Measurements from ENCODE around the gene CHRNA4. TPM values are rescaled to one million over a fixed set of nuclear protein-coding genes. Genes with fewer than 3 reads are reported as not detected.

Gene CHRNA4
- total and polyA plus RNA-seq, 2 of the 4 experiments (the other 2 are of a cell fraction) = not detected

DNA sequence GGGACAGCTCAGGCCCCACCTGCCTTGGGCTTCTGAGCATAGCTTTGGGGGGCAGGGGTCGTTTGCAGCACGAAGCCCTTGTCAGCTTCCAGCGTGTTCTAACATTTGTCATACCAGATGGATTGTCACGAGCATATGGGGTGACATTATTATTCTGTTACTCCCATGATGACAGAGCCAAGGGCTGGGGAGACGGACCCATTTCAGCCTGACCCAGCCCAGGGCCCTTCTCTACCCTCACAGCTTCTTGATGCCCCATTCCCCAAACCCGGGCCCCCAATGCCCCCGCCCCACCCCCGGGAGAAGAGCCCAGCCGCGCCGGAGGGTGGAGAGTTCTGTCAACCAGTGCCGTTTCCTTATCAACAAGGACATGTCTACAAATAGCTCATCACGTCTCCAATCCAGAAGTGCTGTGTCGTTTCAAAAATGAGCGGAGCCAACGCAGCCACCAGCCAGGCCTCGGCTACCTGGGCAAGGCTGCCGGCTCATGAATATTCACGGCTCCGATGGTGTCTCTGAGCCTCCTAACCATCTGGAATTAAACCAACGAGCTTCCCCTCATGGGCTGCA, 9.6 kb upstream of the CHRNA4 start:
- no peaks in the 10 kb centered on the region for H3K79me1 ChIP-seq (ENCODE audit: low read depth in 1 of 2, low read length in 2 of 2)
- ATAC-seq (ENCODE audit: low read depth) = no peak

More for the DNA sequence above, 9.6 kb upstream of the CHRNA4 start:
- ChIA-PET POLR2A (ENCODE audit: unreplicated experiment) (no interaction called here), CTCF (no interaction called here)
- no peaks in the 10 kb centered on the region for H3K9me1 ChIP-seq (ENCODE audit: insufficient read depth, low read length)
- H3K14ac ChIP-seq (replicated peaks; ENCODE audit: low read depth, low read length) = no peak overlapping the region
- intact Hi-C loops (cut with micrococcal nuclease) (no loop called here), in situ Hi-C loops (cut with MboI; ENCODE audit: low sequenced_read_pairs) (no loop called here), dilution Hi-C loops (cut with HindIII; ENCODE audit: low sequenced_read_pairs, unreplicated experiment) (no loop called here)
- no peak overlapping the region for H2BK5ac ChIP-seq (ENCODE audit: low read depth, low read length, poor library complexity, severe bottlenecking)
- DNase-seq = no peak
- no peaks in the 10 kb centered on the region for H3K4me1 ChIP-seq (ENCODE audit: control insufficient read depth, insufficient read depth, low read length)
- no peaks in the 10 kb centered on the region for H3K9me3 ChIP-seq (ENCODE audit: control insufficient read depth, insufficient read depth, low read length)
- H3K4ac ChIP-seq (ENCODE audit: low read depth, low read length) = no peak overlapping the region
- TF ChIP-seq, protein P1, sequence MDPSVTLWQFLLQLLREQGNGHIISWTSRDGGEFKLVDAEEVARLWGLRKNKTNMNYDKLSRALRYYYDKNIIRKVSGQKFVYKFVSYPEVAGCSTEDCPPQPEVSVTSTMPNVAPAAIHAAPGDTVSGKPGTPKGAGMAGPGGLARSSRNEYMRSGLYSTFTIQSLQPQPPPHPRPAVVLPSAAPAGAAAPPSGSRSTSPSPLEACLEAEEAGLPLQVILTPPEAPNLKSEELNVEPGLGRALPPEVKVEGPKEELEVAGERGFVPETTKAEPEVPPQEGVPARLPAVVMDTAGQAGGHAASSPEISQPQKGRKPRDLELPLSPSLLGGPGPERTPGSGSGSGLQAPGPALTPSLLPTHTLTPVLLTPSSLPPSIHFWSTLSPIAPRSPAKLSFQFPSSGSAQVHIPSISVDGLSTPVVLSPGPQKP (IDR thresholded peaks at IDR 0.05; ENCODE audit: borderline replicate concordance, low read depth, low read length) = no peak
- TF ChIP-seq MXI1 (IDR thresholded peaks at IDR 0.05; ENCODE audit: borderline replicate concordance, low read depth, low read length) = no peak
- TF ChIP-seq MAFK (IDR thresholded peaks at IDR 0.05; ENCODE audit: low read depth, low read length) = no peak
- no peak for TF ChIP-seq MAZ (IDR thresholded peaks at IDR 0.05; ENCODE audit: borderline replicate concordance, low read depth, low read length)
- TF ChIP-seq BHLHE40 (IDR thresholded peaks at IDR 0.05; ENCODE audit: low read depth, low read length) = no peak
- TF ChIP-seq RFX5 (IDR thresholded peaks at IDR 0.05; ENCODE audit: low read depth, low read length) = no peak
- no peak for TF ChIP-seq RAD21 (IDR thresholded peaks at IDR 0.05; ENCODE audit: low read length)
- TF ChIP-seq POLR2A (IDR thresholded peaks at IDR 0.05; ENCODE audit: low read depth, low read length) = no peak
- TF ChIP-seq RCOR1 (IDR thresholded peaks at IDR 0.05; ENCODE audit: insufficient replicate concordance, low read length) = no peak
- no peak for TF ChIP-seq CHD1 (IDR thresholded peaks at IDR 0.05; ENCODE audit: low read depth, low read length)
- TF ChIP-seq NFE2L2 (IDR thresholded peaks at IDR 0.05; ENCODE audit: low read depth, low read length) = no peak
- no peak for TF ChIP-seq FOS (IDR thresholded peaks at IDR 0.05; ENCODE audit: low read depth, low read length)
- TF ChIP-seq CEBPB (IDR thresholded peaks at IDR 0.05; ENCODE audit: low read depth, low read length) = no peak
- no peak overlapping the region for H3K9ac ChIP-seq (ENCODE audit: low read depth, low read length)
- no peak overlapping the region for H2BK15ac ChIP-seq (ENCODE audit: low read depth, low read length)
- no peak overlapping the region for H2BK20ac ChIP-seq (ENCODE audit: low read depth, low read length)
- no peak overlapping the region for H3K27ac ChIP-seq (ENCODE audit: insufficient read depth, low read length)
- no peak overlapping the region for H4K5ac ChIP-seq (ENCODE audit: low read depth, low read length)
- H3K4me2 ChIP-seq (ENCODE audit: low read depth, low read length) = no peak overlapping the region
- H4K20me1 ChIP-seq (ENCODE audit: insufficient read depth, low read length) = 0 out of 2 replicates have a peak, but pooled peaks cover 4% of the 10 kb centered on the region
- no TSS peak for BruUV-seq (replicated peaks)
- peaks cover 65% of the 10 kb centered on the region for H3K27me3 ChIP-seq (ENCODE audit: control insufficient read depth, insufficient read depth, low read length)
- no peak overlapping the region for H4K91ac ChIP-seq (ENCODE audit: insufficient read depth, low read depth, low read length)
- no peak overlapping the region for H2BK120ac ChIP-seq (ENCODE audit: low read depth, low read length)
- no peak overlapping the region for H3K56ac ChIP-seq (ENCODE audit: extremely low read depth, insufficient read depth, low read length)
- 17% methylated on average over 4 of the region's 21 CpGs; no CpG with 5 or more reads in 1 of the 2 experiments for WGBS, 2 experiments (ENCODE audit: extremely low coverage in 2 of 2, insufficient read length in 1 of 2)
- no peak overlapping the region for H2AFZ ChIP-seq (replicated peaks; ENCODE audit: low read length, poor library complexity)
- H3K36me3 ChIP-seq (ENCODE audit: control insufficient read depth, insufficient read depth, low read length) = no peaks in the 10 kb centered on the region
- H2AK5ac ChIP-seq (ENCODE audit: low read depth, low read length) = no peak overlapping the region
- H3K4me3 ChIP-seq (ENCODE audit: insufficient read depth, low read depth, low read length) = no peak overlapping the region
- H3K23ac ChIP-seq (ENCODE audit: low read depth, low read length) = no peak overlapping the region
- H4K8ac ChIP-seq (ENCODE audit: low read depth in 2 of 2, low read length in 2 of 2) = no peak overlapping the region
- H3K18ac ChIP-seq (ENCODE audit: low read depth, low read length) = no peak overlapping the region
- H2AK9ac ChIP-seq (replicated peaks; ENCODE audit: low read depth, low read length, poor library complexity) = no peak overlapping the region
